ENCODE results near the gene VSTM4. TPM values are rescaled to one million over a fixed set of nuclear protein-coding genes. Genes with fewer than 3 reads are reported as not detected.
A peak's percentile ranks its signal among the peaks of the same experiment; 100 is the strongest.

Gene VSTM4
- total and polyA plus RNA-seq, 3 donors from 2014 or later: 25.6 to 35.8 (median 26.0) TPM

DNA sequence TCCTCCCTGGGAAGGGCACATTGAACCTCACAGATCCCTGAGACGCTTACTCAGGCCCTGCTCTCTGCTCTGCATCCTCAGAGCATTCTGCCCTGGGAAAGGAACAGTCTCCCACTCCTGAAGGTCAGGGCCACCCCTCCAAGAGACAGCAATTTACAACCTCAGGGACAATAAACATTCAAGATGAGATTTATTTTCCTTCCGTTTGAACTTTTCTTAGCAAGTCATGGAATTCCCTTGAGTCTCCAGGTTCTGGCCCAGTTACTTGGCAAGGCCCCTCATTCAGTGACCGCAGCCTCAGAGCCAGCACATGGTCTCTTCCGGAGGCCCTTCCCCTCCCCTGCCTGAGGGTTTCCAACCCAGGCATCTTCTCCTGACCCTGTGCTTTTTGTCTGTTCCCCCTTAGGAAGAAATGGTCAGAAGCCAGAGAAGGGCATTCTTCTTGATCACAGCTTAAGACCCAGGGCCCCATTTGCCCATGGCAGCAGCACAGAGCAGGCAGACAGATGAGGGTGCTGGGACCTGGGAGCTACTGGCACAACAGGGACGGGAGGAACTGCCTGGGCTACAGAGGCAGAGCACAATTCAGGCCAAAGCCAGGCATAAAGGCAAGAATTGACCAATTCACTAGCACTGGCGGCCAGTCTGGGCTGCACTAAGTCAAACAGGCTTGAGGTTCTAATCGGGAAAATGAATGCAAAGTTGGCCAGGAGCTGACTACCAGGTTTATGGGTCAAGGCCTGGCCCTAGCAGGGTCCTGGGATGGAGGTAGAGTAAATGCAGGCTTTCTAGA lies 56.7 kb downstream of the VSTM4 start:
- peaks cover 41% of the 10 kb centered on the region for H3K4me1 ChIP-seq
- intact Hi-C loops (cut with DNase I; ENCODE audit: low total_unique reads): no loop called here
- no peak for TF ChIP-seq POLR2A (IDR thresholded peaks at IDR 0.05)
- TF ChIP-seq, protein P1, sequence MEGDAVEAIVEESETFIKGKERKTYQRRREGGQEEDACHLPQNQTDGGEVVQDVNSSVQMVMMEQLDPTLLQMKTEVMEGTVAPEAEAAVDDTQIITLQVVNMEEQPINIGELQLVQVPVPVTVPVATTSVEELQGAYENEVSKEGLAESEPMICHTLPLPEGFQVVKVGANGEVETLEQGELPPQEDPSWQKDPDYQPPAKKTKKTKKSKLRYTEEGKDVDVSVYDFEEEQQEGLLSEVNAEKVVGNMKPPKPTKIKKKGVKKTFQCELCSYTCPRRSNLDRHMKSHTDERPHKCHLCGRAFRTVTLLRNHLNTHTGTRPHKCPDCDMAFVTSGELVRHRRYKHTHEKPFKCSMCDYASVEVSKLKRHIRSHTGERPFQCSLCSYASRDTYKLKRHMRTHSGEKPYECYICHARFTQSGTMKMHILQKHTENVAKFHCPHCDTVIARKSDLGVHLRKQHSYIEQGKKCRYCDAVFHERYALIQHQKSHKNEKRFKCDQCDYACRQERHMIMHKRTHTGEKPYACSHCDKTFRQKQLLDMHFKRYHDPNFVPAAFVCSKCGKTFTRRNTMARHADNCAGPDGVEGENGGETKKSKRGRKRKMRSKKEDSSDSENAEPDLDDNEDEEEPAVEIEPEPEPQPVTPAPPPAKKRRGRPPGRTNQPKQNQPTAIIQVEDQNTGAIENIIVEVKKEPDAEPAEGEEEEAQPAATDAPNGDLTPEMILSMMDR (IDR thresholded peaks at IDR 0.05): no peak
- no peak overlapping the region for H3K4me3 ChIP-seq
- H3K27ac ChIP-seq: no peak overlapping the region
- H3K27me3 ChIP-seq: no peaks in the 10 kb centered on the region
- WGBS, 2 donors: 43 to 53% methylated on average over 6 to 7 of the region's 7 CpGs
- no peaks in the 10 kb centered on the region for H3K9me3 ChIP-seq
- DNase-seq: no peak
- no peaks in the 10 kb centered on the region for H3K36me3 ChIP-seq (ENCODE audit: low read depth, missing control alignments)

DNA sequence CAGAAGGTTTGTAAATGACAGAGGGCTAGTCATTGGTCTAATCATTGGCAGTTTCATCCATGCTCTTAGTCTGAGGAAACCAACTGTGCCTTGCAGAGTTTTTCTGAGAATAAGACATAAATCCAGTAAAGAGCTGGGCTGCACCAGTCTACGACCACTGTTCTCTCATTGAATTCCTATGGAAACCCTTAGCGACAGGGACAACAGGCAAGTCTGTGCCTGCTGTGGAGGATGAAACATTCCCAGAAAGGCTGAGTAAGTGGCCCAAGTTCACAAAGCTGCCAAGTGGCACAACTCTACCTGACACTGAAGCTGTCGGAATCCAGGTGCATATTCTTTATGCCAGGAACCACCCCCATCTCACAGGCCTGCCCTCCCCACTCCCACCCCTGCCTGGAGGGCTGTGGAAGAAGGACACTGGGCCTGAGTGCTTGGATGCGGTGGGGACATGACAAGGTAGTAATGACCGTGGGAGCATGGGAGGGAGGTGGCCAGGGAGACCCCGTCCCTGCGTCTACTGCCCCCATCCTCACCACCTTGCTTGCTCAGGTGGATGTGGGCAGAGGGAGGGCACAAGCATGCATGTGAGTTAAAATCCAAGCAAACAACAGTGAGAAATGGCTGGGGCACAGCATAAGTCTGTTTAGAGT lies 58.0 kb downstream of the VSTM4 start:
- H3K4me3 ChIP-seq: no peak overlapping the region
- H3K4me1 ChIP-seq: peaks cover 50% of the 10 kb centered on the region
- no peaks in the 10 kb centered on the region for H3K27me3 ChIP-seq
- H3K27ac ChIP-seq: no peak overlapping the region
- WGBS, 2 donors: 94 to 96% methylated on average over 5 to 7 of the region's 7 CpGs
- no peaks in the 10 kb centered on the region for H3K36me3 ChIP-seq (ENCODE audit: low read depth, missing control alignments)
- TF ChIP-seq POLR2A (IDR thresholded peaks at IDR 0.05): no peak
- TF ChIP-seq, protein P1 (IDR thresholded peaks at IDR 0.05): no peak
- H3K9me3 ChIP-seq: no peaks in the 10 kb centered on the region
- intact Hi-C loops (cut with DNase I; ENCODE audit: low total_unique reads): no loop called here
- no peak for DNase-seq

DNA sequence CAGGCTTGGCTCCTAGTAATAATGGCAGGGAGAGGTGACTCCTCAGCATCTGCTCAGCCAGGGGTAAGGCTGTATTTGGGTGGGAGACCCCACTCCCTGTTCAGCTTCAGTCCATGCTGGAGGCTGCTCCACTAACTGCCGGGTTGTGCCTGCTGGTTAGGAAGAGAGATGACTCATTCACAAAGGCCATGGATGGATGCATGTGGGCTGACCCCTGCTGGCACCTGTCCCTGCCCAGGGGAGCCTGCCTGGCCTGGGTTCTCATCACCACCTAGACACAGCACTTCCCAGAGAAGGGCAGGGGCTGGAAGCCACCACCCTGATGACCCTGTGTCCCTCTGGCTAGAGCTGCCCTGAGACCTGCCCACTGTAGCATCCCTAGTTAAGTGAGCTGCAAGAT lies 59.0 kb downstream of the VSTM4 start:
- no peak overlapping the region for H3K27ac ChIP-seq
- WGBS, 2 donors: 67% methylated on average over 1 of the region's 1 CpG; no CpG with 5 or more reads in 1 of the 2 donors
- no peak for TF ChIP-seq POLR2A (IDR thresholded peaks at IDR 0.05)
- TF ChIP-seq, protein P1 (IDR thresholded peaks at IDR 0.05): no peak

DNA sequence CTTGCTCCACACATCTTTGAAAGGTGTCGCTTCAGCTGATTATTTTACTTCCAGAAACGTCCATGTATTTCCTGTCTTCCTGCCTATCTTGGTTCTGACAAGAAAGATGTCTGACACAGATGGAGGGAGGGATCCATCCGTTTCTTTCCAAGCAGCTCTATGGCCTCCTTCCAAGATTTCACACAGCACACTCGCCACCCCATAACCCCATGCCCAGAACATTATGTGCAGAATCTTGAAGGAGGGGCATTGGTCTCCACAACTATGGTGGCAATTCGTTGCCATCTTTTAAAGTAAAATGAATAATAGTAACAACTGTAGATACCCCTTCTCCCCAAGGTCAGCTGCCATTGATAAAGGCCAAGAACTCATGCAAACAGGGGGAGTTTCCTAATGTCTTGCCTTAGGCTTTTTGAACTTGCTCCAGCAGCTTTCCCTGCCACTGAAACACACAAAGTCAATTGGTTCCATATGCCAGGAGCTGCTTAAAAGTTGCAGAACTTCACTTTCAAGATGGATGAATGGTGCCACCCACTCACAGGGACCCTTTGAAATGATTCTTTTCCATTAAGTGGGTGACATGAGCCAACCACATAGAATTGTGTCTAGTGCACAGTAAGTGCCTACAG lies 60.0 kb downstream of the VSTM4 start:
- peak; percentile 64 for DNase-seq
- 50 to 62% methylated on average over 5 of the region's 5 CpGs for WGBS, 2 donors

More for the DNA sequence above, 59.0 kb downstream of the VSTM4 start:
- Histone ChIP-seq H3K9me3 (no peaks in the 10 kb centered on the region), H3K36me3 (ENCODE audit: low read depth, missing control alignments) (no peaks in the 10 kb centered on the region), H3K4me3 (no peak overlapping the region), H3K27me3 (no peaks in the 10 kb centered on the region), H3K4me1 (peaks cover 50% of the 10 kb centered on the region)
- no peak for DNase-seq
- intact Hi-C loops (cut with DNase I; ENCODE audit: low total_unique reads): no loop called here

More for the DNA sequence above, 60.0 kb downstream of the VSTM4 start:
- intact Hi-C loops (cut with DNase I; ENCODE audit: low total_unique reads): no loop called here
- Histone ChIP-seq H3K9me3 (no peaks in the 10 kb centered on the region), H3K27ac (no peak overlapping the region), H3K36me3 (ENCODE audit: low read depth, missing control alignments) (no peaks in the 10 kb centered on the region), H3K4me3 (no peak overlapping the region), H3K27me3 (no peaks in the 10 kb centered on the region), H3K4me1 (peaks cover 50% of the 10 kb centered on the region)
- TF ChIP-seq, protein P1 (IDR thresholded peaks at IDR 0.05): no peak
- no peak for TF ChIP-seq POLR2A (IDR thresholded peaks at IDR 0.05)

Measured in testis (tissue), 3 donors.